DMS79 (cell line): ENCODE results near the gene WNT16.
"Not testable (repeated sequence)": the region's sequence is repeated elsewhere in the genome, so short reads cannot be mapped to it uniquely, and the experiment has no call there.

ENCODE experiments used
- DNase-seq: peaks from one replicate; lab custom pipeline; 2025; lab: John Stamatoyannopoulos, UW

Gene WNT16

GRCh38 chr7:121306565-121306964, 22.2 kb upstream of the WNT16 start:
- DNase-seq, result no peak

- DNase-seq, result no peak
These were observed 21.7 kb upstream of the WNT16 start for GRCh38 chr7:121307021-121307574.

- DNase-seq, result no peak
These were observed 15.5 kb upstream of the WNT16 start for GRCh38 chr7:121313220-121313792.

- peak; percentile 96 for DNase-seq
These were observed 14.8 kb upstream of the WNT16 start for GRCh38 chr7:121313793-121314676.

GRCh38 chr7:121315170-121315569, 13.6 kb upstream of the WNT16 start:
- not testable (repeated sequence) for DNase-seq

GRCh38 chr7:121322460-121322859, 6.3 kb upstream of the WNT16 start:
- DNase-seq, result no peak

- no peak for DNase-seq
These were observed 5.1 kb upstream of the WNT16 start for GRCh38 chr7:121323515-121324302.

GRCh38 chr7:121327671-121328070, 1.1 kb upstream of the WNT16 start:
- DNase-seq, result no peak

GRCh38 chr7:121329191-121330052, 622 bp downstream of the WNT16 start:
- no peak for DNase-seq

GRCh38 chr7:121330053-121330833, 1.4 kb downstream of the WNT16 start:
- no peak for DNase-seq

- DNase-seq, result no peak
These were observed 2.2 kb downstream of the WNT16 start for GRCh38 chr7:121331048-121331447.

GRCh38 chr7:121331574-121331973, 2.8 kb downstream of the WNT16 start:
- no peak for DNase-seq

GRCh38 chr7:121334376-121334775, 5.6 kb downstream of the WNT16 start:
- DNase-seq, result no peak

GRCh38 chr7:121334875-121335648, 6.3 kb downstream of the WNT16 start:
- DNase-seq, result no peak

- DNase-seq, result no peak
These were observed 7.8 kb downstream of the WNT16 start for GRCh38 chr7:121336579-121336978.

GRCh38 chr7:121337398-121337797, 8.6 kb downstream of the WNT16 start:
- DNase-seq, result no peak

GRCh38 chr7:121339082-121339481, 10.3 kb downstream of the WNT16 start:
- DNase-seq, result no peak

- no peak for DNase-seq
These were observed 13.1 kb downstream of the WNT16 start for GRCh38 chr7:121341933-121342332.

GRCh38 chr7:121342631-121343030, 13.8 kb downstream of the WNT16 start:
- no peak for DNase-seq

- DNase-seq, result no peak
These were observed 14.5 kb downstream of the WNT16 start for GRCh38 chr7:121343302-121343701.
